ENCODE measurements around the gene DHX15.

DNA sequence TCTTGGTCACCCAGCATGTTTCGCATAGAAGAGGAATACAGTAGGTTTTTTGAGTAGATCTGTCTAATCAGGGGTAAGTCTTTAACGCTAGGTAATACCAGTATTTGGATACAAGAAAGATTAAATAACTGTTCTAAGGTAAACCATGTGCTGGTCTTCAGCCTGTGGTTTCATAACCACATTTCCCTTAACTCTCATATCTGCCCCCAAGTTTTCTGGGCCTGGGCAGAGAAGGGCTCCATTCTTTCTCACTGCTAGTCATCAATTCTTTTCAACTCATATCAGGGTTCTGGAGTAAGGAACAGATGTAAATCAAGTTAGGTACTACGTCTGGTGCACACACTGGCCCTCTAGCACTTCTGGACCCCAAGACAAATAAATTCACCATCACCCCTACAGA is 49.0 kb downstream of the DHX15 start:
- TF ChIP-seq, protein P1, sequence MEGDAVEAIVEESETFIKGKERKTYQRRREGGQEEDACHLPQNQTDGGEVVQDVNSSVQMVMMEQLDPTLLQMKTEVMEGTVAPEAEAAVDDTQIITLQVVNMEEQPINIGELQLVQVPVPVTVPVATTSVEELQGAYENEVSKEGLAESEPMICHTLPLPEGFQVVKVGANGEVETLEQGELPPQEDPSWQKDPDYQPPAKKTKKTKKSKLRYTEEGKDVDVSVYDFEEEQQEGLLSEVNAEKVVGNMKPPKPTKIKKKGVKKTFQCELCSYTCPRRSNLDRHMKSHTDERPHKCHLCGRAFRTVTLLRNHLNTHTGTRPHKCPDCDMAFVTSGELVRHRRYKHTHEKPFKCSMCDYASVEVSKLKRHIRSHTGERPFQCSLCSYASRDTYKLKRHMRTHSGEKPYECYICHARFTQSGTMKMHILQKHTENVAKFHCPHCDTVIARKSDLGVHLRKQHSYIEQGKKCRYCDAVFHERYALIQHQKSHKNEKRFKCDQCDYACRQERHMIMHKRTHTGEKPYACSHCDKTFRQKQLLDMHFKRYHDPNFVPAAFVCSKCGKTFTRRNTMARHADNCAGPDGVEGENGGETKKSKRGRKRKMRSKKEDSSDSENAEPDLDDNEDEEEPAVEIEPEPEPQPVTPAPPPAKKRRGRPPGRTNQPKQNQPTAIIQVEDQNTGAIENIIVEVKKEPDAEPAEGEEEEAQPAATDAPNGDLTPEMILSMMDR (IDR thresholded peaks at IDR 0.05) = no peak
- no peak for TF ChIP-seq POLR2A (IDR thresholded peaks at IDR 0.05)
